ENCODE measurements around the gene HSDL1.

Gene HSDL1

DNA sequence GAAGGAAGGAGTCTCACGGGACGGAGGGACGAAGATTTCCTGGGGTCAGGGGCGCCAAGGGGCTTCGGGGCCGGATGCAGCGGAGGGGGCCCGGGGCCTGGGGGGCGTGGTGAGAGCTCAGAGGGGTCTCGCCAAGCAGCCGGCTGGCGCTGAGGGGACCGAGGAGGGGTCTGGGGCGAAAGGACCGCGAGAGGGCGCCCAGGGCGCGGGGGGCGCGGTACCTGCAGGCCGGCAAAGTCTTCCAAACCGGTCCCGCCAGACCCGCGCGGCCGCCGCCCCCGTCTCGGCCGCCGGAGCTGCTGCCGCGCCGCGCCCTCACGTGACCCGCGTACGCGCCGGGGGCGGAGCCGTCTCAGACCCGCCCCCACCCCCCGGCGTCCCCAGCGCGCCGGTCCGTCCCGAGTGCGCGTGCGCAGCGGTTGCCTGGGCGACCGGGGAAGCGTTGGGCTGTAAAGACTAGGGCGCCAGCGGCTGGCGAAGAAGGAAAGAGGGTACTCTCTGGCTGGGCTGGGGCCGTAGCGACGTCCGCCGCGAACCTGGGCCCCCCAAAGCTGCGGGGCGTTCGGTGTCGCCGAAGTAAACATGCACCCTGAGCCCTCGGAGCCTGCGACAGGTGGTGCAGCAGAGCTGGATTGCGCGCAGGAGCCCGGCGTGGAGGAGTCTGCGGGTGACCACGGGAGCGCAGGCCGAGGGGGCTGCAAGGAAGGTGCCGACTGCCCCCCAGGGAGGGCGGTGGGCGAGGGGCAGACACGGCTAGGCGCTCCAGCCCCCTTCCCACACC lies at the start of gene HSDL1, which contains the start of gene DNAAF1:
TSS of gene HSDL1 (minus strand) at position 319 of the 781 bp plus-strand sequence. CDS start 13,856 bp downstream, outside the sequence.
TSS of gene DNAAF1 (plus strand) at position 450 of the 781 bp plus-strand sequence. CDS start at position 583, 133 bp downstream.
- peak; percentile 67 for DNase-seq

DNA sequence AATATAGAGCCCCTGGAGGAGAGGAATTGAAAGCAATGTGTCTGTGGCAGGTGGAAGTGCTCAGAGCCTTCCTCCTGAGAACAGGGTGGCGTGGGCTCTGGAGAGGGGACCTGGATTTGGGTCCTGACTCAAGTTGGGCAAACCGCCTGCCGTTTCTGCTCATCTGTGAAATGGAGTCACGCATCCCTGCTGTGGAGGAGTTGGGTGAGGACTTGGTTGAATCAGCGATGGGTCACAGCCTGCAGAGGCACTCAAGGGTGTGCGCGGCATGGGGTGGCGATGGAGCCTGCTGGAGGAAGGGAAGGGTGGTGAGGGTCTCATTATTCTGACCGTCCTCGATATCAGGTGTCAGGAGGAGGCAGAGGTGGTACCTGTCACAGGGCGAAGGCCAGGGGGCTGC lies 49.0 kb upstream of the HSDL1 start:
- DNase-seq, result no peak

- no peak for DNase-seq
Measured at GRCh38 chr16:84193480-84193879, 48.5 kb upstream of the HSDL1 start.

DNA sequence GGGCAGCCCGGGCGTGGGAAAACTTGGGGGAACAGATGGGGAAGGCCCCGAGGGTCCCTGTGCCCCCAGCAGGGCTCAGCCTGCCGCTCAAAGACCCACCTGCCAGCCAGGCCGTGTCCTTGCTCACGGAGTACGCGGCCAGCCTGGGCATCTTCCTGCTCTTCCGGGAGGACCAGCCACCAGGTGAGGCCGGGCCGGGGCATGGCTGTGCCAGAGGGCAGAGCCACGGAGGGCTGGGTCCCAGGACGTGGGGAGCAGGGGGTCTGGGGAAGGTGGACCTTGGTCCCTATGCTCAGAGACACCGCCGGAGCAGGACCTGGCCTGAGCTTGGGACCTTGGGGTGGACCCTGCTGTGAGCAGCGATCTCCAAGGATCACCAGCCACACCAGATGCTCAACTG lies 46.5 kb upstream of the HSDL1 start:
- DNase-seq, result no peak

GRCh38 chr16:84190731-84191388 lies 45.9 kb upstream of the HSDL1 start, which contains the start of gene ADAD2:
TSS of gene ADAD2 (plus strand) at chr16:84191157. CDS start at chr16:84191231, 74 bp downstream.
- no peak for DNase-seq

GRCh38 chr16:84186685-84187437 lies 41.9 kb upstream of the HSDL1 start, which contains the start of gene TAF1C:
TSS of gene TAF1C (minus strand) at chr16:84187057. CDS start at chr16:84184988, 2,069 bp downstream.
- peak; percentile 77 for DNase-seq

GRCh38 chr16:84184775-84185174 lies 39.8 kb upstream of the HSDL1 start:
- no peak for DNase-seq

- DNase-seq, result no peak
Measured at GRCh38 chr16:84183911-84184591, 39.1 kb upstream of the HSDL1 start.

- no peak for DNase-seq
Measured at GRCh38 chr16:84183572-84183875, 38.5 kb upstream of the HSDL1 start.

- DNase-seq, result no peak
Measured at GRCh38 chr16:84182680-84183571, 37.9 kb upstream of the HSDL1 start.

DNA sequence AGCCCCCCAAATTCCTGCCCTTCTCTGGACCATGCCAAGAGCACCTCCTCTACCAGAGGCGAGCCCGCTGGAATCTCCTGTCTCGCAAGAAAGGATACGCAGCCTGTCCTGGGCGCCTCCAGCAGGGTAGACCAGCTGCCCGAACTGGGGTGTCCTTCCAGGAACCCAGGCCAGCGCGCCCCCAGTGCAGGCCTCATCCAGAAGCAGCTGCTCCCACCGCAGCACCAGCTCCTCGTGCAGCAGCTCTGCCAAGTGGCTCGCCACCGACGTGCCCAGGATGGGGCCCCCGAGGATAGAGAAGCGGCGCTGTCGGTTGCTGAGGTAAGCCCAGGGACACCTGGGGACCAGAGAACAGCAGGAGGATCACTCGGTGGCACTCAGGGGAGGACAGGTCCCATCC lies 37.1 kb upstream of the HSDL1 start:
- DNase-seq, result no peak

DNA sequence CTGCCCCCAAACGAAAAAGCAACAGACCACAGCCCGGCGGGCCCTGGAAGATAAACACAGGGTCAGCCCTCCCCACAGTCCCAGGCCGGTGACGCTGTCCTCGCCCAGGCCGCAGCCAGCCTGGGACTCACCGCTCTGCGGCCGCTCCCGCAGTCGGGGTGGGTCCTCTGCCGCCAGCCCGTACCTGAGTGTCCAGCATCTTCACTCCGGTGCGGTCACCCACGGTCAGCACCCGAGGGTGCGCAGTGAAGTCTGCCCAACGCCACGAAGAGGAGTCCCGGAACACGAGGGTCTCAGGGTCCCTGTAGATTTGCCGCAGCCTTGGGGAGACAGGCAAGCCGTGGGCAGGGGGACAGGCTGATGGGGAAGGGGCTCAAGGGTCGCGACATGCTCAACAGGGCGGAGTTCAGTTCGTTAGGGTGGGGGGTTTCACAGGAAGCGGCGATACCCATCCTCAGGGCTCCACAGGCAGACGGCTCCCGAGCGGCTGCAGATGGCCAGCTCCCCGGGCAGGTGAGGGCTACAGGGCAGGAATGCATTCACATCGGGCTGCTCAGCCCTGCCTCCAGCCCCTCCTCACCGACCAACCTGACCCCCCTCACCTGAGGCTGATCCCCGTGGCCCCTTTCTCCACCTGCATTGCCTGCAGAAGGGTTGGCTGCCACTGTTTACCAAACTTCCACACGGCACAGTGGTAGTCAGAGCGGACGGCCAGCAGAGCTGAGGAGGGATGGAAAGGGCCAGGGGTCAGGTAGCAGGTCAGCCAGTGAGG lies 36.4 kb upstream of the HSDL1 start:
- DNase-seq, result no peak

- no peak for DNase-seq
Measured at GRCh38 chr16:84180519-84181140, 35.7 kb upstream of the HSDL1 start.

DNA sequence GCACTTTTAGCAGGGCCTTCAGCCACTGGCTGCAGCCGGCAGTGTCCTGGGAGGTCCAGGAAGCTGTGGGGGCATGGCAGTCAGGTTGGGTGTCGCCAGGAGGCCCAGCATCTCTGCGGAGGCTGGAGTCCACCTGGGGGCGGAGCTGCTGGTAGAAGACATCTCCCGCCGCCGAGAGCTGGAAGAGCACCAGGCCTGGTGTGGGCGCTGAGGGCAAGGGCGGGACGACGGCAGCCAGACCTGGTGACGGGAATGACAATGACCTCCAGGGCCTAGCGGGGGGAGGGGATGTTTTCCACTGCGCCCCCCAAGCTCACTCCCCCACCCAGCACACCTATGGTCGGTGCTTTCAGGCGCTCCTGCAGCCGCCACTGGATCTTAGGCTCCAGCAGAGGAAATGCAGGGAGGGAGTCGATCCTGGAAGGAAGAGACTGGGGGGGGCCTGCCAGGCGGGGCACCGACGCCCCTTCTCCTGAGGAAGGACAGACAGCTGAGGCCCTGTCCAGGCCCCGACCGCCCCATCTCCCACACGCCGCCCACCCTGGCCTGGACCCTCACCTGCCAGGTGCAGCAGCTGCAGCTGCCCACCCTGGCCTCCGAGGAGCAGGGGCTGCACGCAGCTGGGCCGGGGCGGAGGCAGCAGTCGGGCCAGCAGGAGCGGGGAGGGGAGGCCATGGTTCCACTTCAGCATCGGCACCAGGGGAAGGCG lies 34.8 kb upstream of the HSDL1 start:
- no peak for DNase-seq

GRCh38 chr16:84178892-84179611 lies 34.1 kb upstream of the HSDL1 start:
- DNase-seq, result no peak

DNA sequence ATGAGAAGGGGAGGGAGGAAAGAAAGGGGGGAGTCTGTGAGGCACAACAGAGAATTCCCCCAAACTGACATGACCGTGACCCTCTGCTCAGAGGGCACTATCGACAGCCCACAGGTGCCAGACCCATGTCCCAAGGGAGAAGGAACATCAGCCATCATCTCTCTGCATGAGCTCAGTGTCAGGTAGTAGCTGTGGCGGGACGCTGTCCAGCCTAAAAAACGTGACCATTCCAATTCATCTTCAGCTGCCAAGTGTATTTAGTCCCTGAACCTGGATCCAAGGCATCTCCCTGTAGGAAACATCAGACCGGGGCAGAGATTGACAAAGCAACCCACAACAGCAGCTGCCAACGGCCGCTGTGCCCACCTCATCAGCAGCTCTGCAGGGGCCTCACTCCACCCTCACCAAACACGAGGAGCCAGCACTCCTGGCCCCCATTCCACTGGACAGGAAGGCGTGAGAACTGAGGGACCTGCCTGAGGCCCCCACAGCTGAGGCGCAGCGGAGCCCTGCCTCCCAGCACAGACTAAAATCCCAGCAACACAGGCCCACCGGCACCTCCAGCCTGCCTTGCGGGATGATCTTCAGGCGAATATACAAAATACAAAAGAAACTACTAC lies 33.3 kb upstream of the HSDL1 start:
- no peak for DNase-seq

GRCh38 chr16:84177741-84178073 lies 32.7 kb upstream of the HSDL1 start:
- no peak for DNase-seq

- DNase-seq, result no peak
Measured at GRCh38 chr16:84176192-84177053, 31.4 kb upstream of the HSDL1 start.

Data from NCI-H774 (cell line).